CD4-positive, alpha-beta T cell (primary cell): Measurements from ENCODE around the gene NSG2. TPM values are rescaled to one million over a fixed set of nuclear protein-coding genes. Genes with fewer than 3 reads are reported as not detected.

Source experiments
- ATAC-seq: fragments of 200-7000 bp; cut with Tn5 transposase; one replicate; pipeline ENCODE4 v1.10.0; 2022; ENCODE audit warnings: mild to moderate bottlenecking; ENCODE audit not compliant: poor library complexity
- CTCF ChIA-PET: fragments of 350-600 bp; sonication (Branson Sonifier 250); formaldehyde crosslinking; loops from one replicate; lab custom pipeline; 2021; ENCODE audit warnings: antibody characterized with exemption, inconsistent platforms; lab: Charles Lee
- POLR2A ChIA-PET: fragments of 350-600 bp; sonication (Branson Sonifier 250); formaldehyde crosslinking; loops from one replicate; lab custom pipeline; 2021; ENCODE audit warnings: antibody characterized with exemption, inconsistent platforms; lab: Charles Lee
- DNase-seq, 14 experiments: peaks; one replicate each; pipeline ENCODE4 v3.0.0-alpha.2; 2013 to 2020; ENCODE audit warnings: mixed read lengths in 2 of 14
- H3K27ac ChIP-seq, 2 donors: one replicate each; pipeline versions ENCODE4 v1.5.1 to v1.7.0; 2013; ENCODE audit warnings: low read length in 2 of 2, low read depth in 1 of 2, mild to moderate bottlenecking in 1 of 2
- H3K27me3 ChIP-seq, 2 experiments: 1 replicate in 1 of 2; 2 replicates in 1 of 2; pipeline versions ENCODE4 v1.6.1 to v1.7.0; 2013; ENCODE audit warnings: low read length in 2 of 2, control low read depth in 1 of 2, mild to moderate bottlenecking in 1 of 2, moderate library complexity in 1 of 2; ENCODE audit not compliant: insufficient read depth in 2 of 2, control insufficient read depth in 1 of 2
- H3K36me3 ChIP-seq: one replicate; pipeline ENCODE4 v1.6.1; 2013; ENCODE audit warnings: low read length, control low read depth; ENCODE audit not compliant: insufficient read depth
- H3K4me1 ChIP-seq: one replicate; pipeline ENCODE4 v1.6.1; 2013; ENCODE audit warnings: low read length, control low read depth; ENCODE audit not compliant: insufficient read depth
- H3K4me3 ChIP-seq: one replicate; pipeline ENCODE4 v1.5.1; 2013; ENCODE audit warnings: mild to moderate bottlenecking, low read length, moderate library complexity
- H3K9me3 ChIP-seq, 2 experiments: 1 replicate in 1 of 2; 2 replicates in 1 of 2; pipeline versions ENCODE4 v1.6.1 to v1.7.0; 2013; ENCODE audit warnings: low read length in 2 of 2, mild to moderate bottlenecking in 2 of 2, control low read depth in 1 of 2, moderate library complexity in 1 of 2; ENCODE audit not compliant: control insufficient read depth in 1 of 2, insufficient read depth in 1 of 2
- H3K27ac Mint-ChIP-seq: one replicate; pipeline ENCODE4 v1.8.0; 2020; ENCODE audit warnings: mixed read lengths
- H3K27me3 Mint-ChIP-seq: one replicate; pipeline ENCODE4 v1.8.0; 2021; ENCODE audit warnings: mixed read lengths
- H3K36me3 Mint-ChIP-seq: one replicate; pipeline ENCODE4 v1.8.0; 2021; ENCODE audit warnings: low read depth, mixed read lengths
- H3K4me1 Mint-ChIP-seq: one replicate; pipeline ENCODE4 v1.8.0; 2021; ENCODE audit warnings: low read depth, mixed read lengths
- H3K4me3 Mint-ChIP-seq: one replicate; pipeline ENCODE4 v1.8.0; 2020; ENCODE audit warnings: mild to moderate bottlenecking, mixed read lengths
- H3K9me3 Mint-ChIP-seq: one replicate; pipeline ENCODE4 v1.8.0; 2020; ENCODE audit warnings: mixed read lengths
- intact Hi-C, 2 experiments: fragments of 100-400 bp; cut with DNase I in 1 of 2; cut with micrococcal nuclease in 1 of 2; formaldehyde crosslinking; loops; one replicate each; pipeline versions ENCODE4 v1.15.1 to v1.9.0; 2023 to 2025; cut with DNase I, micrococcal nuclease
- total RNA-seq, 174 experiments: library from RNA in 2 of 174; stranded (reverse) in 2 of 174; gene quantifications; one replicate each; pipeline ENCODE4 v1.2.3 and lab custom pipeline; 2021 to 2026
- TF ChIP-seq, protein P1 (sequence below): fragments of 200-600 bp; IDR thresholded peaks from one replicate; pipeline ENCODE4 v1.8.0; 2022; ENCODE audit warnings: antibody characterized with exemption, mild to moderate bottlenecking

The NSG2 gene
- total RNA-seq, 2 experiments from 2014 or later: not detected

DNA sequence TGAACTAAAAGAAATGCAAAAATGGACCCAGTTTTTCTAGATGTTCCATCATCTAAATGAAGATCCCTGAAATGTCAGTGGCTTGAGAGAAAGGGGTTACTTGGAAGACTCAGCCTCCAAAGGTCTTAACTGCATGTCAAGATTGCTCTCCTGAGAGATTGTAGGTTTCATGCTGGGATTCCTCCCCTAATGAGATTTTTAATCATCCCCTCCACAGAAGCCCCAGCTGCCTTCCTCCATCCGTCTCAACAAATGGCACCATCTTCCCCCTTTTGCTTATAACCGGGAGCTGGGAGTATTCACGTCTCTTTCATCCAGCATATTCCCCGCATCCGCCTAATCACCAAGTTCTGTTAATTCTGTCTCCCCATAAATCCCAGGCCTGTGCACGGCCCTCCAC lies 104.5 kb downstream of the NSG2 start:
- H3K4me3 ChIP-seq: no peak overlapping the region
- POLR2A ChIA-PET: no interaction called here
- peaks cover 8% of the 10 kb centered on the region for H3K27me3 Mint-ChIP-seq
- DNase-seq (no peak), ATAC-seq (no peak)
- intact Hi-C loops: no loop called here
- TF ChIP-seq, protein P1, sequence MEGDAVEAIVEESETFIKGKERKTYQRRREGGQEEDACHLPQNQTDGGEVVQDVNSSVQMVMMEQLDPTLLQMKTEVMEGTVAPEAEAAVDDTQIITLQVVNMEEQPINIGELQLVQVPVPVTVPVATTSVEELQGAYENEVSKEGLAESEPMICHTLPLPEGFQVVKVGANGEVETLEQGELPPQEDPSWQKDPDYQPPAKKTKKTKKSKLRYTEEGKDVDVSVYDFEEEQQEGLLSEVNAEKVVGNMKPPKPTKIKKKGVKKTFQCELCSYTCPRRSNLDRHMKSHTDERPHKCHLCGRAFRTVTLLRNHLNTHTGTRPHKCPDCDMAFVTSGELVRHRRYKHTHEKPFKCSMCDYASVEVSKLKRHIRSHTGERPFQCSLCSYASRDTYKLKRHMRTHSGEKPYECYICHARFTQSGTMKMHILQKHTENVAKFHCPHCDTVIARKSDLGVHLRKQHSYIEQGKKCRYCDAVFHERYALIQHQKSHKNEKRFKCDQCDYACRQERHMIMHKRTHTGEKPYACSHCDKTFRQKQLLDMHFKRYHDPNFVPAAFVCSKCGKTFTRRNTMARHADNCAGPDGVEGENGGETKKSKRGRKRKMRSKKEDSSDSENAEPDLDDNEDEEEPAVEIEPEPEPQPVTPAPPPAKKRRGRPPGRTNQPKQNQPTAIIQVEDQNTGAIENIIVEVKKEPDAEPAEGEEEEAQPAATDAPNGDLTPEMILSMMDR: no peak
- no peaks in the 10 kb centered on the region for H3K4me1 Mint-ChIP-seq
- no peak overlapping the region for H3K4me3 Mint-ChIP-seq
- H3K4me1 ChIP-seq: no peaks in the 10 kb centered on the region
- no peaks in the 10 kb centered on the region for H3K9me3 ChIP-seq
- no peaks in the 10 kb centered on the region for H3K27me3 ChIP-seq
- H3K36me3 Mint-ChIP-seq: no peaks in the 10 kb centered on the region
- CTCF ChIA-PET: no interaction called here
- H3K36me3 ChIP-seq: no peaks in the 10 kb centered on the region
- no peak overlapping the region for H3K27ac ChIP-seq
- no peak overlapping the region for H3K27ac Mint-ChIP-seq
- peaks cover under 1% of the 10 kb centered on the region for H3K9me3 Mint-ChIP-seq

- CTCF ChIA-PET: no interaction called here
Observed at GRCh38 chr5:174151599-174152181, 106.2 kb downstream of the NSG2 start.

GRCh38 chr5:174154559-174154958 lies 109.1 kb downstream of the NSG2 start:
- no peaks in the 10 kb centered on the region for H3K27me3 Mint-ChIP-seq
- no peaks in the 10 kb centered on the region for H3K4me1 Mint-ChIP-seq
- Histone ChIP-seq H3K27me3 (no peaks in the 10 kb centered on the region), H3K9me3 (peaks cover 8 to 12% of the 10 kb centered on the region in 2 experiments), H3K27ac (no peak overlapping the region), H3K4me3 (no peak overlapping the region), H3K36me3 (no peaks in the 10 kb centered on the region), H3K4me1 (no peaks in the 10 kb centered on the region)
- CTCF ChIA-PET: no interaction called here
- H3K27ac Mint-ChIP-seq: no peak overlapping the region
- peaks cover 4% of the 10 kb centered on the region for H3K9me3 Mint-ChIP-seq
- no peak overlapping the region for H3K4me3 Mint-ChIP-seq
- intact Hi-C loops: no loop called here
- POLR2A ChIA-PET: no interaction called here
- ATAC-seq (no peak), DNase-seq (no peak)
- TF ChIP-seq, protein P1: no peak
- H3K36me3 Mint-ChIP-seq: no peaks in the 10 kb centered on the region

More at GRCh38 chr5:174151599-174152181, 106.2 kb downstream of the NSG2 start:
- no peaks in the 10 kb centered on the region for H3K27me3 Mint-ChIP-seq
- POLR2A ChIA-PET: no interaction called here
- TF ChIP-seq, protein P1: no peak
- intact Hi-C loops: no loop called here
- Histone ChIP-seq H3K9me3 (peaks cover 0 to 8% of the 10 kb centered on the region in 2 experiments), H3K27ac (no peak overlapping the region), H3K4me3 (no peak overlapping the region), H3K4me1 (no peaks in the 10 kb centered on the region), H3K27me3 (no peaks in the 10 kb centered on the region), H3K36me3 (no peaks in the 10 kb centered on the region)
- ATAC-seq (no peak), DNase-seq (no peak)
- peaks cover 4% of the 10 kb centered on the region for H3K9me3 Mint-ChIP-seq
- H3K27ac Mint-ChIP-seq: no peak overlapping the region
- no peaks in the 10 kb centered on the region for H3K36me3 Mint-ChIP-seq
- no peak overlapping the region for H3K4me3 Mint-ChIP-seq
- H3K4me1 Mint-ChIP-seq: no peaks in the 10 kb centered on the region
